IMR-90 (cell line): ENCODE results near the gene FKRP. TPM values are rescaled to one million over a fixed set of nuclear protein-coding genes. Genes with fewer than 3 reads are reported as not detected.

ENCODE experiments used
- ATAC-seq: fragments of 200-7000 bp; cut with Tn5 transposase; 2 replicates; pipeline ENCODE4 v1.9.1; 2020; ENCODE audit warnings: low read depth, mild to moderate bottlenecking, moderate library complexity
- BruUV-seq: library from RNA; stranded (reverse); fragments of 400-500 nt; replicated peaks from 2 replicates; lab custom pipeline; 2021; lab: Mats Ljungman, UMichigan
- CTCF ChIA-PET: fragments of 300-600 bp; formaldehyde crosslinking; extraction: SDS; loops from one replicate; lab custom pipeline; 2021; ENCODE audit warnings: antibody characterized with exemption; lab: Yijun Ruan, JAX
- POLR2A ChIA-PET: fragments of 300-600 bp; sonication (Branson Sonifier 250); formaldehyde crosslinking; loops from one replicate; lab custom pipeline; 2022; ENCODE audit warnings: antibody characterized with exemption; ENCODE audit not compliant: unreplicated experiment; lab: Charles Lee
- DNase-seq: peaks from one replicate; pipeline ENCODE4 v3.0.0; 2013
- H2AFZ ChIP-seq: replicated peaks from 2 replicates; pipeline ENCODE3; 2013; ENCODE audit warnings: low read length, mild to moderate bottlenecking; ENCODE audit not compliant: poor library complexity
- H2AK5ac ChIP-seq: 2 replicates; pipeline ENCODE4 v1.6.1; 2013; ENCODE audit warnings: low read depth, low read length, inconsistent platforms
- H2AK9ac ChIP-seq: replicated peaks from 2 replicates; pipeline ENCODE3; 2013; ENCODE audit warnings: mild to moderate bottlenecking, low read depth, low read length, moderate library complexity; ENCODE audit not compliant: poor library complexity
- H2BK120ac ChIP-seq: 2 replicates; pipeline ENCODE4 v1.6.1; 2013; ENCODE audit warnings: low read depth, low read length, inconsistent platforms
- H2BK15ac ChIP-seq: 3 replicates; pipeline ENCODE4 v1.6.1; 2013; ENCODE audit warnings: low read depth, low read length, inconsistent platforms
- H2BK20ac ChIP-seq: 2 replicates; pipeline ENCODE4 v1.6.1; 2013; ENCODE audit warnings: low read depth, mild to moderate bottlenecking, inconsistent platforms, low read length, moderate library complexity
- H2BK5ac ChIP-seq: 2 replicates; pipeline ENCODE4 v1.6.1; 2013; ENCODE audit warnings: mild to moderate bottlenecking, low read depth, low read length, inconsistent platforms; ENCODE audit not compliant: poor library complexity, severe bottlenecking
- H3K14ac ChIP-seq: replicated peaks from 2 replicates; pipeline ENCODE4 v1.6.1; 2013; ENCODE audit warnings: low read depth, low read length, inconsistent platforms
- H3K18ac ChIP-seq: 2 replicates; pipeline ENCODE4 v1.6.1; 2013; ENCODE audit warnings: low read depth, low read length, control low read depth
- H3K23ac ChIP-seq: 2 replicates; pipeline ENCODE4 v1.6.1; 2013; ENCODE audit warnings: low read depth, low read length, inconsistent platforms
- H3K27ac ChIP-seq: 2 replicates; pipeline ENCODE4 v1.5.1; 2013; ENCODE audit warnings: mild to moderate bottlenecking, control low read depth, low read length; ENCODE audit not compliant: insufficient read depth
- H3K27me3 ChIP-seq: 2 replicates; pipeline ENCODE4 v1.6.1; 2013; ENCODE audit warnings: low read length; ENCODE audit not compliant: control insufficient read depth, insufficient read depth
- H3K36me3 ChIP-seq: 2 replicates; pipeline ENCODE4 v1.6.1; 2013; ENCODE audit warnings: low read length, mixed read lengths; ENCODE audit not compliant: control insufficient read depth, insufficient read depth
- H3K4ac ChIP-seq: 2 replicates; pipeline ENCODE4 v1.6.1; 2013; ENCODE audit warnings: low read depth, low read length, inconsistent platforms
- H3K4me1 ChIP-seq: 2 replicates; pipeline ENCODE4 v1.6.1; 2013; ENCODE audit warnings: low read length, mixed read lengths; ENCODE audit not compliant: control insufficient read depth, insufficient read depth
- H3K4me2 ChIP-seq: 2 replicates; pipeline ENCODE4 v1.6.1; 2013; ENCODE audit warnings: low read depth, mild to moderate bottlenecking, control low read depth, low read length, moderate library complexity
- H3K4me3 ChIP-seq: 2 replicates; pipeline ENCODE4 v1.5.1; 2013; ENCODE audit warnings: low read depth, mild to moderate bottlenecking, control low read depth, low read length, moderate library complexity; ENCODE audit not compliant: insufficient read depth
- H3K56ac ChIP-seq: 2 replicates; pipeline ENCODE4 v1.6.1; 2013; ENCODE audit warnings: low read length, inconsistent platforms; ENCODE audit not compliant: insufficient read depth; ENCODE audit errors: extremely low read depth
- H3K79me1 ChIP-seq, 2 experiments: 2 replicates each; pipeline ENCODE4 v1.6.1; 2013; ENCODE audit warnings: low read length in 2 of 2, inconsistent platforms in 1 of 2, low read depth in 1 of 2
- H3K9ac ChIP-seq: 2 replicates; pipeline ENCODE4 v1.6.1; 2013; ENCODE audit warnings: low read depth, low read length, control low read depth
- H3K9me1 ChIP-seq: 2 replicates; pipeline ENCODE4 v1.6.1; 2013; ENCODE audit warnings: low read length, inconsistent platforms; ENCODE audit not compliant: insufficient read depth
- H3K9me3 ChIP-seq: 2 replicates; pipeline ENCODE4 v1.6.1; 2013; ENCODE audit warnings: low read length; ENCODE audit not compliant: control insufficient read depth, insufficient read depth
- H4K20me1 ChIP-seq: 2 replicates; pipeline ENCODE4 v1.6.1; 2013; ENCODE audit warnings: low read length, inconsistent platforms; ENCODE audit not compliant: insufficient read depth
- H4K5ac ChIP-seq: 2 replicates; pipeline ENCODE4 v1.6.1; 2013; ENCODE audit warnings: mild to moderate bottlenecking, low read depth, low read length, control low read depth
- H4K8ac ChIP-seq, 2 experiments: 2 replicates each; pipeline ENCODE4 v1.6.1; 2013; ENCODE audit warnings: low read depth in 2 of 2, low read length in 2 of 2, control low read depth in 1 of 2, inconsistent platforms in 1 of 2
- H4K91ac ChIP-seq: 2 replicates; pipeline ENCODE4 v1.6.1; 2013; ENCODE audit warnings: low read depth, low read length, inconsistent platforms; ENCODE audit not compliant: insufficient read depth
- CEBPB ChIP-seq: IDR thresholded peaks from 2 replicates; pipeline ENCODE4 v1.6.1; 2012; ENCODE audit warnings: low read depth, low read length, improper control_type of control experiment
- ELK1 ChIP-seq: fragments of 150-350 bp; IDR thresholded peaks from 2 replicates; pipeline ENCODE4 v1.6.1; 2016; ENCODE audit warnings: low read depth, mild to moderate bottlenecking, low read length, moderate library complexity, borderline replicate concordance
- WGBS, 2 experiments: methylation state at CpG; one replicate each; pipeline versions ENCODE4 v1.1.5 to v1.1.7; 2013; ENCODE audit warnings: missing lambda C conversion rate in 2 of 2; ENCODE audit not compliant: insufficient read length in 1 of 2; ENCODE audit errors: extremely low coverage in 2 of 2; 5-methylcytosine and 5-hydroxymethylcytosine counted together
- dilution Hi-C: fragments of 300-500 bp; cut with HindIII; formaldehyde crosslinking; loops from one replicate; pipeline ENCODE4 v1.14.3; 2018; ENCODE audit warnings: low sequenced_read_pairs; ENCODE audit not compliant: unreplicated experiment
- in situ Hi-C: fragments of 300-500 bp; cut with MboI; formaldehyde crosslinking; loops from 3 replicates; pipeline ENCODE4 v1.14.3; 2019; ENCODE audit warnings: low sequenced_read_pairs, inconsistent platforms, mixed read lengths
- intact Hi-C: fragments of 100-400 bp; cut with micrococcal nuclease; formaldehyde crosslinking; loops from 2 replicates; pipeline ENCODE4 v1.10.0; 2022
- polyA plus RNA-seq, 3 experiments: library from polyadenylated mRNA; depleted of rRNA; stranded (reverse); fragments of >200 nt; gene quantifications; 2 replicates each; pipeline ENCODE4 v1.2.3, GENCODE V29; 2012; ENCODE audit warnings: low replicate concordance in 1 of 3
- total RNA-seq: library from RNA; depleted of rRNA; stranded (reverse); fragments of >200 nt; gene quantifications from 2 replicates; pipeline ENCODE4 v1.2.3, GENCODE V29; 2012

The FKRP gene
- total and polyA plus RNA-seq, 2 of the 4 experiments (the other 2 are of a cell fraction), result 6.1 to 25.3 TPM

GRCh38 chr19:46772170-46773017, 26.5 kb downstream of the FKRP start:
- Histone ChIP-seq H2BK15ac (no peak overlapping the region), H3K36me3 (peaks cover 32% of the 10 kb centered on the region), H3K4me2 (no peak overlapping the region), H3K27me3 (no peaks in the 10 kb centered on the region), H2BK5ac (no peak overlapping the region), H3K4me1 (peaks cover 2% of the 10 kb centered on the region; the same call in 1 of the 2 replicates), H4K91ac (no peak overlapping the region), H3K4me3 (no peak overlapping the region), H4K5ac (no peak overlapping the region), H3K14ac (no peak overlapping the region), H2AFZ (no peak overlapping the region), H4K20me1 (peaks cover 37% of the 10 kb centered on the region), H3K27ac (no peak overlapping the region), H3K9me1 (no peaks in the 10 kb centered on the region; the same call in 1 of the 2 replicates), H3K9me3 (no peaks in the 10 kb centered on the region), H3K18ac (no peak overlapping the region), H3K9ac (no peak overlapping the region), H3K23ac (no peak overlapping the region), H4K8ac (no peak overlapping the region), H2BK20ac (no peak overlapping the region), H2AK9ac (no peak overlapping the region), H2AK5ac (no peak overlapping the region), H3K79me1 (peaks cover 14 to 23% of the 10 kb centered on the region in 2 experiments), H3K4ac (no peak overlapping the region), H2BK120ac (no peak overlapping the region), H3K56ac (no peak overlapping the region)
- dilution Hi-C loops (no loop called here), in situ Hi-C loops (no loop called here), intact Hi-C loops (no loop called here)
- DNase-seq (no peak), ATAC-seq (peak; percentile 18; the same call in 1 of the 2 replicates)
- ChIA-PET POLR2A (interaction anchor here (0.7 kb wide), 1 partner anchor 21 kb away, joined by 4 read pairs; no protein-coding TSS in a partner anchor), CTCF (no interaction called here)
- no TSS peak for BruUV-seq
- TF ChIP-seq ELK1 (no peak), CEBPB (peak; percentile 47)
- 79% methylated on average over 3 of the region's 12 CpGs; no CpG with 5 or more reads in 1 of the 2 experiments for WGBS, 2 experiments
